HTERT RPE-1 (cell line): ENCODE data around the gene OR8B3.

ENCODE experiments used
- in situ Hi-C: fragments of 300-500 bp; cut with MboI; formaldehyde crosslinking; loops from 4 replicates; pipeline ENCODE4 v1.14.3; 2020; ENCODE audit warnings: low sequenced_read_pairs

OR8B3 gene

GRCh38 chr11:124376280-124376679 lies 22.5 kb downstream of the OR8B3 start:
- in situ Hi-C loops = no loop called here

GRCh38 chr11:124359566-124359965 lies 39.3 kb downstream of the OR8B3 start:
- in situ Hi-C loops = no loop called here

- in situ Hi-C loops = no loop called here
Measured at GRCh38 chr11:124346311-124346955, 52.4 kb downstream of the OR8B3 start.
